Measurements from ENCODE around the gene OR6C65. TPM values are rescaled to one million over a fixed set of nuclear protein-coding genes. Genes with fewer than 3 reads are reported as not detected.

OR6C65 gene
- polyA plus RNA-seq, 1 donor (not counting 4 experiments of a cell fraction or from before 2014, with no cell fraction given) = not detected

GRCh38 chr12:55365086-55365485 lies 35.2 kb upstream of the OR6C65 start:
- Histone ChIP-seq H2AFZ (ENCODE audit: control insufficient read depth, low read length) (no peak overlapping the region), H3K79me2 (ENCODE audit: control insufficient read depth, insufficient read depth, low read length) (no peaks in the 10 kb centered on the region), H3K36me3 (ENCODE audit: control insufficient read depth in 2 of 2, extremely low read depth in 1 of 2, insufficient read depth in 2 of 2, low read length in 2 of 2) (no peaks in the 10 kb centered on the region), H3K4me2 (ENCODE audit: control insufficient read depth, extremely low read depth, insufficient read depth, low read depth, low read length) (no peak overlapping the region), H3K4me3 (ENCODE audit: control insufficient read depth in 2 of 3, extremely low read depth in 1 of 3, insufficient read depth in 2 of 3, low read depth in 1 of 3, low read length in 3 of 3) (no peak overlapping the region), H3K4me1 (ENCODE audit: control insufficient read depth, extremely low read depth, insufficient read depth, low read length) (no peaks in the 10 kb centered on the region), H3K9me3 (ENCODE audit: control insufficient read depth, low read depth, low read length) (no peaks in the 10 kb centered on the region), H3K9ac (ENCODE audit: control insufficient read depth, extremely low read depth, insufficient read depth, low read length) (no peak overlapping the region), H4K20me1 (ENCODE audit: control insufficient read depth, extremely low read depth, insufficient read depth, low read length) (no peaks in the 10 kb centered on the region), H3K27me3 (ENCODE audit: control insufficient read depth, extremely low read depth, insufficient read depth, low read length) (no peaks in the 10 kb centered on the region), H3K9me1 (ENCODE audit: control insufficient read depth, extremely low read depth, insufficient read depth, low read length) (no peaks in the 10 kb centered on the region), H3K27ac (ENCODE audit: control insufficient read depth, insufficient read depth, low read length) (no peak overlapping the region)
- no peak for TF ChIP-seq EZH2 (IDR thresholded peaks at IDR 0.05; ENCODE audit: low read length)
- TF ChIP-seq CTCF (optimal IDR thresholded peaks at IDR 0.05 in 1 of 3, IDR thresholded peaks at IDR 0.05 in 1 of 3, conservative IDR thresholded peaks at IDR 0.05 in 1 of 3; ENCODE audit: extremely low read depth in 1 of 3, insufficient read depth in 2 of 3, low read length in 3 of 3) = no peak
- no peak for DNase-seq (ENCODE audit: low read depth, low spot score)
- no peak for FAIRE-seq
- dilution Hi-C loops (cut with MboI; ENCODE audit: extremely low pct_ligation_motif_present, low sequenced_read_pairs) = no loop called here

GRCh38 chr12:55372521-55372920 lies 27.8 kb upstream of the OR6C65 start:
- no peaks in the 10 kb centered on the region for H3K9me1 ChIP-seq (ENCODE audit: control insufficient read depth, extremely low read depth, insufficient read depth, low read length)
- H4K20me1 ChIP-seq (ENCODE audit: control insufficient read depth, extremely low read depth, insufficient read depth, low read length) = no peaks in the 10 kb centered on the region
- H3K4me1 ChIP-seq (ENCODE audit: control insufficient read depth, extremely low read depth, insufficient read depth, low read length) = no peaks in the 10 kb centered on the region
- dilution Hi-C loops (cut with MboI; ENCODE audit: extremely low pct_ligation_motif_present, low sequenced_read_pairs) = no loop called here
- no peak overlapping the region for H3K27ac ChIP-seq (ENCODE audit: control insufficient read depth, insufficient read depth, low read length)
- no peak overlapping the region for H2AFZ ChIP-seq (ENCODE audit: control insufficient read depth, low read length)
- TF ChIP-seq CTCF (optimal IDR thresholded peaks at IDR 0.05 in 1 of 3, IDR thresholded peaks at IDR 0.05 in 1 of 3, conservative IDR thresholded peaks at IDR 0.05 in 1 of 3; ENCODE audit: extremely low read depth in 1 of 3, insufficient read depth in 2 of 3, low read length in 3 of 3) (no peak), EZH2 (IDR thresholded peaks at IDR 0.05; ENCODE audit: low read length) (no peak)
- no peak overlapping the region for H3K4me3 ChIP-seq (ENCODE audit: control insufficient read depth in 2 of 3, extremely low read depth in 1 of 3, insufficient read depth in 2 of 3, low read depth in 1 of 3, low read length in 3 of 3)
- H3K36me3 ChIP-seq (ENCODE audit: control insufficient read depth in 2 of 2, extremely low read depth in 1 of 2, insufficient read depth in 2 of 2, low read length in 2 of 2) = no peaks in the 10 kb centered on the region
- no peaks in the 10 kb centered on the region for H3K27me3 ChIP-seq (ENCODE audit: control insufficient read depth, extremely low read depth, insufficient read depth, low read length)
- DNase-seq (ENCODE audit: low read depth, low spot score) = no peak
- H3K9ac ChIP-seq (ENCODE audit: control insufficient read depth, extremely low read depth, insufficient read depth, low read length) = no peak overlapping the region
- no peak overlapping the region for H3K4me2 ChIP-seq (ENCODE audit: control insufficient read depth, extremely low read depth, insufficient read depth, low read depth, low read length)
- no peak for FAIRE-seq
- no peaks in the 10 kb centered on the region for H3K9me3 ChIP-seq (ENCODE audit: control insufficient read depth, low read depth, low read length)
- no peaks in the 10 kb centered on the region for H3K79me2 ChIP-seq (ENCODE audit: control insufficient read depth, insufficient read depth, low read length)
